GM12875 (cell line): Measurements from ENCODE around the gene CER1.
"Not testable (repeated sequence)": the region's sequence is repeated elsewhere in the genome, so short reads cannot be mapped to it uniquely, and the experiment has no call there.

Experiments
- H3K4me3 ChIP-seq: one replicate; pipeline ENCODE4 v1.5.1; 2011; ENCODE audit warnings: low read depth, low read length, control low read depth
- TF ChIP-seq, protein P1 (sequence below): IDR thresholded peaks from 2 replicates; pipeline ENCODE4 v1.5.1; 2011; ENCODE audit warnings: low read depth, mild to moderate bottlenecking, control low read depth, inconsistent platforms, low read length, moderate library complexity, borderline replicate concordance; ENCODE audit not compliant: insufficient read depth

Gene CER1

DNA sequence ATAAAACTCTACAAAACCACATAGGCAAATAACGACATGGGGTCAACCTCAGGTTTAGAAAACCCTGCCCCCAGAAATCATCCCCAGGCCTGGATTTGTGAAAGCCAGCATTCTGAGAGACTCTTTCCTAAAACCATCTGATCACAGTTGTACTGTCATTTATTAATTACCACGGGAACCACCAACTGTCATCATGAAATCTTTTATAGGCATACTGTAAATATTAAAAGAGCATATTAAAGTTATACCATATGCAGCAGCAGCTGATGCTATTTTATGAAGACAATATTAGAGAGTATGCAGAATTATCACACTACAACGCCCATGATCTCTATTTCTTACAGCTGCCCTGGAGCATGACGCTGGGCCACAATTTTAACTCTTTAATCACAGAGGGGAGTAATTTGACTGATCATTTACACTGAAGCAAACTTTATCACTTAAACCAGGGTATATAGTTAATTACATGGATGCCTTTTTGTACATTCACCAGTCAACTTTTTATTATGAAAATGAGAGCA lies 20.3 kb downstream of the CER1 start:
- TF ChIP-seq, protein P1, sequence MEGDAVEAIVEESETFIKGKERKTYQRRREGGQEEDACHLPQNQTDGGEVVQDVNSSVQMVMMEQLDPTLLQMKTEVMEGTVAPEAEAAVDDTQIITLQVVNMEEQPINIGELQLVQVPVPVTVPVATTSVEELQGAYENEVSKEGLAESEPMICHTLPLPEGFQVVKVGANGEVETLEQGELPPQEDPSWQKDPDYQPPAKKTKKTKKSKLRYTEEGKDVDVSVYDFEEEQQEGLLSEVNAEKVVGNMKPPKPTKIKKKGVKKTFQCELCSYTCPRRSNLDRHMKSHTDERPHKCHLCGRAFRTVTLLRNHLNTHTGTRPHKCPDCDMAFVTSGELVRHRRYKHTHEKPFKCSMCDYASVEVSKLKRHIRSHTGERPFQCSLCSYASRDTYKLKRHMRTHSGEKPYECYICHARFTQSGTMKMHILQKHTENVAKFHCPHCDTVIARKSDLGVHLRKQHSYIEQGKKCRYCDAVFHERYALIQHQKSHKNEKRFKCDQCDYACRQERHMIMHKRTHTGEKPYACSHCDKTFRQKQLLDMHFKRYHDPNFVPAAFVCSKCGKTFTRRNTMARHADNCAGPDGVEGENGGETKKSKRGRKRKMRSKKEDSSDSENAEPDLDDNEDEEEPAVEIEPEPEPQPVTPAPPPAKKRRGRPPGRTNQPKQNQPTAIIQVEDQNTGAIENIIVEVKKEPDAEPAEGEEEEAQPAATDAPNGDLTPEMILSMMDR = no peak
- no peak overlapping the region for H3K4me3 ChIP-seq

DNA sequence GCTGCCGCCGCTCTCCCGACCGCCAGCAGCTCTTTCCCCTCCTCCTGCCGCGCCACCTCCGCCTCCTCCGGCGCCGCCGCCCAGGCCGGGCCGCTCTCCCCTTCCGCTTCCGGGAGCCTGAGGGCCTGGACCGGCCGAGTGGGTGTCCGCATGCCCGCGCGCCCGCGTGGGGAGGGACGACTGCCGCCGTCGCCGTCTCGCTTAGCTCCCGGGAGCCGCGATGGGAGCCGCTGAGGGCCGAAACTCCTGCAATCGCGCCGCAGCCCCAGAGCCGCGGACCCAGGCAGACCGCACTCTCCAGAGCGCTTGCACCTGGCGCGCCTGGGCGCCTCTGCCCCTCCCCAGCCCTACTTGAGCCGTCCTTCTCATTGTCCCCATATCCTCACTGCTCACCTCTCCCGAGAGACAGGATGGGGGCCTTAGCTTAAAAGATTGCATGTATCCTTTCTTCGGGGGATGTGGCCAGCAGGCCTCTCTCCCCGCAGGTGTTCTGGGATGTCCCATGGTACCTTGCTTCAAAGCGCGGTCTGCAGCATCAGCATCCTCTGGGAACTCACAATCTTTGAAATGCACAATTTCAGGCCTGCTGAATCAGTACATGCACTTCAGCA lies 29.2 kb downstream of the CER1 start, which contains the start of gene ZDHHC21:
ZDHHC21 (minus strand) TSS at position 182 of the 611 bp plus-strand sequence. CDS start 19,092 bp downstream, outside the sequence.
- TF ChIP-seq, protein P1 = no peak
- peak within 1 kb of the TSS; percentile 66 for H3K4me3 ChIP-seq

DNA sequence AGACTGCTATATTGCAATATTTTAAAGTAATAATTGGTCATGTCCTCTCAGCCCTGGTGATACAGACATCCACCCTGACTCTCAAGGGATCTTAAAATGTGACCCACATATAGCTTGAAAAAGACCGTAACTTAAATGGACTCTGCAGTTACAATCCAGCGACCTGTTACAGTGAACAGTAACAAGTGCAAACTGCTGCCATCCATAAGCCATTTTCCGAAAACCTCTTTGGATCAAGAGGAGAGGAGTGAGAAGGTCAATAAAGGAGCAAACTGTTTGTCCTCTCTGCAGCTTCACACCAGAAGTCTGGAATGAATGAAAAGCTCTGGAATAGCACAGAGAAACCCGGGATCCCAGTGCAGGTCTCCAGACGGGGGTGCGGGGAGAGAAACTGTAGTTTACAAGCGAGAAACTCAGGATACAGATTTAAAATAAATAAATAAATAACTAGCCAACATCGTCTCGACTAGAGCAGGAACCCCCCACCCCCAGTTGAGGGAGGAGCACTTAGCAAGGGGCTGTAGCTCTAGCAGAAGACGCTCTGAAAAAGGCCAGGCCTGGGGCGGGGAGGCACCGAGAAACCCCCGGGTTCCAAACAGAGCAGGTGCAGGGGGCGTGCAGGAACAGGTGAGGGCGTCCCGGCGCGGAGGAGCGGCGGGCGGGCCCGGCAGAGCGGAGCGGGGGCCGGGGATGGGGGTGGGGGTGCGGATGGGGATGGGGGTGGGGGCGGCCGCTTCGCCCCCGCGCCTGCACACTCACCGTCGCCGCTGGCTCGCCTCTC lies 29.9 kb downstream of the CER1 start:
- TF ChIP-seq, protein P1 = 0 out of 2 replicates have a peak, but pooled peaks have one; percentile 2
- H3K4me3 ChIP-seq = peak overlapping the region; percentile 66

DNA sequence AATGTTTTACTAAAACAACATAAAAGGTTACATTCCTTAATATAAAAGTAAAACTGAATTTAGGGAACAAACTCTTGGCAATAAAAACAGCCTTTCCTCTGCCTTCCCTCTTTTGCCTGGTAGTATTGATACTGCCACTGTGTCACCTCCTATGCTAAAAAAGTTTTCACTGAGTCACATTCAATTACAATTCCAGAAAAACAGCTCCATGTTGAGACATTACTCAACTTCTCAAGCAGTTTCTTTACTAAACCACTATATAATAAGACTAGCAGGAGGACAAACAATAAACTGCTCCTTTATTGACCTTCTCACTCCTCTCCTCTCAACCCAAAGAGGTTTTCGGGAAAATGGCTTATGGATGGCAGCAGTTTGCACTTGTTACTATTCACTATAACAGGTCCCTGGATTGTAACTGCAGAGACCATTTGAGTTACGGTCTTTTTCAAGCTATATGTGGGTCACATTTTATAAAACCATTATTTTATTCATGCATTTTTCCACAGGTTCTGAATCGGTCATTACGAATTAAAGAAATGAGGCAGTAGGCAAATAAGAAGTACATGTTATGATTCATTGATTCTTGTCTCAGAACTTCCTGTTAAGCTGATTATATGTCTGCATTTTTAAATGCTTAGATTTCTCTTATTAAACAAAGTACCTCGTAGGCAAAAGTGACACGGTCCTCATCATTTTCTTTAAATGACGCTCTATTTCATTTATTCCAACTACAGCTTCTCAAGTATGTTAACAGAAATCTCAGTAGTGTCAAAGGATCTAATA lies 31.4 kb downstream of the CER1 start:
- H3K4me3 ChIP-seq = no peak overlapping the region
- TF ChIP-seq, protein P1 = no peak

DNA sequence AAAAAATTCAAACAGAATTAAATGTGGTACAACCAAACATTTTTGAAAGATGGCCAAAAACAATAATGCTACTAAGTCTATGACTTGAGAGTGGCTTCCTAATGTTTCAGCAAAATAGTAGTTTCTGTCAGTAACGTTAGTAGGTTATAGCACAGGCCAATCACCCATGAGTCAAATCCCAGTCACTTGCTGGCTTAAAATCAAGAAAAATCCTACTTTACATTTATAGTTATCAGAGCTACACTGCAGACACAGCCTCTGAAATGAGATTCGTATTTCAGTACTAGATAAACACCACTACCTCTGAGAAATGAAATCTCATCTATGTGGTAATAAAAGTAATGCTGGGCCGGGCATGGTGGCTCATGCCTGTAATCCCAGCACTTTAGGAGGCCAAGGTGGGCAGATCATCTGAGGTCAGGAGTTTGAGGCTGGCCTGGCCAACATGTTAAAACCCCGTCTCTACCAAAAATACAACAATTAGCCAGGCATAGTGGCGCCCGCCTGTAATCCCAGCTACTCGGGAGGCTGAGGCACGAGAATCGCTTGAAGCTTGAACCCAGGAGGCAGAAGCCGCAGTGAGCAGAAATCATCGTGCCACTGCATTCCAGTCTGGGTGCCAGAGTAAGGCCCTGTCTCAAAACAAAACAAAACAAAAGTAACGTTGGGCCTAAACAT lies 35.4 kb downstream of the CER1 start:
- H3K4me3 ChIP-seq = no peak overlapping the region
- TF ChIP-seq, protein P1 = no peak

DNA sequence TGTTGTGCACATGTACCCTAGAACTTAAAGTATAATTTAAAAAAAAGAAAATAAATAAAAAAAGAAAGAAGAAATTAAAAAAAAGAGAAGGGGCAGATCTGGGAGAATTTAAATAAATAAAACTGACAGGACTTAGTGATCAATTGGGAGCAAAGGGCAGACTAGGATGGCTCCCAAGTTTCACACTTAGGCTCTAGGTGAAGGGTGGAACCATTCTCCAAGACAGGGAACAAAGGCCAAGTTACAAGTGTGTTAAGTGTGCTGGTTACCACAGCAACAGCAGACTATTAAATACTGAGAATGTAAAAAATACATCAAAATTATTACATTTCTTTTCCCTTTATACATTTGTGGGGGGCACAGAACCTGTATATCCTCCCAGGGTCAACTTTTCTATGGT lies 36.4 kb downstream of the CER1 start:
- TF ChIP-seq, protein P1 = no peak
- no peak overlapping the region for H3K4me3 ChIP-seq

DNA sequence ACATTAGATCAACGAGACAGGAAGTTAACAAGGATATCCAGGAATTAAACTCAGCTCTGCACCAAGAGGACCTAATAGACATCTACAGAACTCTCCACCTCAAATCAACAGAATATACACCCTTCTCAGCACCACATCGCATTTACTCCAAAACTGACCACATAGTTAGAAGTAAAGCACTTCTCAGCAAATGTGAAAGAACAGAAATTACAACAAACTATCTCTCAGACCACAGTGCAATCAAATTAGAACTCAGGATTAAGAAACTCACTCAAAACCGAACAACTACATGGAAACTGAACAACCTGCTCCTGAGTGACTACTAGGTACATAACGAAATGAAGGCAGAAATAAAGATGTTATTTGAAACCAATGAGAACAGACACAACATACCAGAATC lies 39.9 kb downstream of the CER1 start:
- not testable (repeated sequence) for H3K4me3 ChIP-seq
